Activated CD4-positive, alpha-beta T cell treated with anti-CD3 and anti-CD28 coated beads, Interleukin-2, amount 10 ng/mL, durations not matched to agents 24 days and 14 days (primary cell): ENCODE results near the gene ZDHHC3. TPM values are rescaled to one million over a fixed set of nuclear protein-coding genes. Genes with fewer than 3 reads are reported as not detected.

Experiments used
- DNase-seq: peaks from one replicate; pipeline ENCODE4 v3.0.0; 2022
- H3K27ac Mint-ChIP-seq: one replicate; pipeline ENCODE4 v1.8.0; 2022; ENCODE audit warnings: mild to moderate bottlenecking, mixed read lengths
- H3K27me3 Mint-ChIP-seq: one replicate; pipeline ENCODE4 v1.8.0; 2022; ENCODE audit warnings: mixed read lengths
- H3K36me3 Mint-ChIP-seq: one replicate; pipeline ENCODE4 v1.8.0; 2022; ENCODE audit warnings: low read depth, mild to moderate bottlenecking, mixed read lengths
- H3K4me1 Mint-ChIP-seq: one replicate; pipeline ENCODE4 v1.8.0; 2021; ENCODE audit warnings: mixed read lengths
- H3K4me3 Mint-ChIP-seq: one replicate; pipeline ENCODE4 v1.8.0; 2022; ENCODE audit warnings: mild to moderate bottlenecking, moderate library complexity, mixed read lengths
- H3K9me3 Mint-ChIP-seq: one replicate; pipeline ENCODE4 v1.8.0; 2021; ENCODE audit warnings: mixed read lengths
- intact Hi-C: fragments of 100-400 bp; cut with micrococcal nuclease; formaldehyde crosslinking; loops from one replicate; pipeline ENCODE4 v1.15.1; 2023
- total RNA-seq: library from RNA; stranded (reverse); gene quantifications from 2 replicates; pipeline ENCODE4 v1.2.3, GENCODE V29; 2022

ZDHHC3 gene
- total RNA-seq, 1 donor from 2014 or later, result 46.2 TPM

GRCh38 chr3:45007091-45007490, 31.1 kb upstream of the ZDHHC3 start:
- Mint-ChIP-seq H3K4me3 (no peak overlapping the region), H3K9me3 (no peaks in the 10 kb centered on the region), H3K36me3 (peaks cover 70% of the 10 kb centered on the region), H3K4me1 (peaks cover 33% of the 10 kb centered on the region), H3K27ac (no peak overlapping the region), H3K27me3 (no peaks in the 10 kb centered on the region)
- intact Hi-C loops, result no loop called here
- DNase-seq, result no peak

GRCh38 chr3:45003859-45004258, 27.9 kb upstream of the ZDHHC3 start:
- intact Hi-C loops, result no loop called here
- Mint-ChIP-seq H3K27me3 (no peaks in the 10 kb centered on the region), H3K4me1 (peaks cover 25% of the 10 kb centered on the region), H3K4me3 (no peak overlapping the region), H3K9me3 (no peaks in the 10 kb centered on the region), H3K36me3 (peaks cover 78% of the 10 kb centered on the region), H3K27ac (no peak overlapping the region)
- no peak for DNase-seq

DNA sequence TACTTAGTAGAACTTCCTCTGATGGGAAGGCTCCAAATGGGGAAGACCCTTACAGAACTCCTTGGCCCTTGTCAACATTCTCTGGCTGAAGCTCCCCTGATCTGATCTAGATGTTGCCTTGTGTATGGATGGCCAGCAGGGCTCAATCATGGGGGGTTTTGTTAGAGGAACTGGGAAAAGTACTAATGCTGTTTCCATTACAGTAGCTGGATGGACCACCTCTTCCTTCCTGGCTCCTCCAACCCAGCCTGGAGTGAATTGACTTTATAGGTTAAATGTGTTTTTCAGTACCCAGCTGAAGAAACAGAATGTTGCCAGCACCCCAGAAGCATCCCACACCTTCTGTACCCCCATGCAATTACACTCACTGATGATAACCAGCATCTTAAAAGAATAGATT, 27.4 kb upstream of the ZDHHC3 start:
- Mint-ChIP-seq H3K4me3 (no peak overlapping the region), H3K9me3 (no peaks in the 10 kb centered on the region), H3K27ac (no peak overlapping the region), H3K4me1 (peaks cover 25% of the 10 kb centered on the region), H3K36me3 (peaks cover 78% of the 10 kb centered on the region), H3K27me3 (no peaks in the 10 kb centered on the region)
- intact Hi-C loops, result no loop called here
- no peak for DNase-seq

DNA sequence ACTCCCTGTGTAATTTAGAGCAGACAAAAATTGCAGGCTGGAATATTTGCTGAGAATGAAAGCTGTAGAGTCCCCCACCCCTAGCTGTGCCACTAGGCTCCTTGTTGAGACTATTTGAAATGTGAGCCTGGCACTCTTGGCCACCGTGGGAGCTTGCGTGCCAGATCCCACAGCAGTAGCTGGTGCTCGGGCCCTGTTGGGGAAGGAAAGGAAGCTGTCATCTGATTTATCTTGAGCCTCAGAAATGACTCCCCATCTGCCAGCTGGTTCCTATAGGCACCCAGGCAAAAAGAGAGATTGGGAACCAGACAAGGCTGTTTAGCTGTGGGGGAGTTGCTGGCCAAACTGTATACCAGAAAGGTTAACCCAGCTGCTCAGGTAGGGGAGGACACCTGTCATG, 26.7 kb upstream of the ZDHHC3 start:
- no peak for DNase-seq
- no peaks in the 10 kb centered on the region for H3K27me3 Mint-ChIP-seq
- peaks cover 24% of the 10 kb centered on the region for H3K4me1 Mint-ChIP-seq
- no peak overlapping the region for H3K4me3 Mint-ChIP-seq
- intact Hi-C loops, result no loop called here
- no peak overlapping the region for H3K27ac Mint-ChIP-seq
- H3K36me3 Mint-ChIP-seq, result peaks cover 78% of the 10 kb centered on the region
- H3K9me3 Mint-ChIP-seq, result no peaks in the 10 kb centered on the region

GRCh38 chr3:45002139-45002660, 26.2 kb upstream of the ZDHHC3 start:
- DNase-seq, result no peak
- Mint-ChIP-seq H3K4me1 (peaks cover 25% of the 10 kb centered on the region), H3K4me3 (no peak overlapping the region), H3K36me3 (peaks cover 75% of the 10 kb centered on the region), H3K27me3 (no peaks in the 10 kb centered on the region), H3K27ac (no peak overlapping the region), H3K9me3 (no peaks in the 10 kb centered on the region)
- intact Hi-C loops, result no loop called here

- H3K36me3 Mint-ChIP-seq, result peaks cover 74% of the 10 kb centered on the region
- no peak overlapping the region for H3K27ac Mint-ChIP-seq
- intact Hi-C loops, result no loop called here
- no peaks in the 10 kb centered on the region for H3K9me3 Mint-ChIP-seq
- H3K4me1 Mint-ChIP-seq, result peaks cover 23% of the 10 kb centered on the region
- no peak for DNase-seq
- no peak overlapping the region for H3K4me3 Mint-ChIP-seq
- H3K27me3 Mint-ChIP-seq, result no peaks in the 10 kb centered on the region
These were observed 25.8 kb upstream of the ZDHHC3 start for GRCh38 chr3:45001738-45002137.

GRCh38 chr3:45000823-45001222, 24.8 kb upstream of the ZDHHC3 start:
- H3K9me3 Mint-ChIP-seq, result no peaks in the 10 kb centered on the region
- H3K4me1 Mint-ChIP-seq, result peaks cover 30% of the 10 kb centered on the region
- no peaks in the 10 kb centered on the region for H3K27me3 Mint-ChIP-seq
- H3K27ac Mint-ChIP-seq, result no peak overlapping the region
- H3K4me3 Mint-ChIP-seq, result no peak overlapping the region
- peaks cover 80% of the 10 kb centered on the region for H3K36me3 Mint-ChIP-seq
- DNase-seq, result no peak
- intact Hi-C loops, result no loop called here

DNA sequence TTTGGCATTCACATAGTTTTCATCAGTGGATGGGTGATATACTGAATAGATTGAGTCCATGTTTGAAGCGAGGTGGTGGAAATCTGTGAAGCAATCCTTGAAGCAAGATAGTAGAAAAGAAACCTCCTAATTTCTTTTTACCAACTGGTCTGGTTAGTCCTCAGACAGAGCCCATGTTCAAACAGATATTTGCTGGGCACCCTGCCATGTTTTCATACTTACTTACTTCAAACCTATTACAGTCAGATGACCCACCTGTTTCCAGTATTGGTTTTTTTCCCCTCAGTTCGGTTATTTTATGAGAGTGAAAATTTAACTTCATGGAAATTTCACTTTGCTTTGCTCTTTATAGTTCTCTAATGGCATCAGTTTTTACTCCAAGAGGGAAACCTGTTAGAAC, 23.8 kb upstream of the ZDHHC3 start:
- DNase-seq, result no peak
- no peak overlapping the region for H3K4me3 Mint-ChIP-seq
- intact Hi-C loops, result no loop called here
- H3K27me3 Mint-ChIP-seq, result no peaks in the 10 kb centered on the region
- peaks cover 80% of the 10 kb centered on the region for H3K36me3 Mint-ChIP-seq
- H3K4me1 Mint-ChIP-seq, result peaks cover 25% of the 10 kb centered on the region
- H3K9me3 Mint-ChIP-seq, result no peaks in the 10 kb centered on the region
- no peak overlapping the region for H3K27ac Mint-ChIP-seq

DNA sequence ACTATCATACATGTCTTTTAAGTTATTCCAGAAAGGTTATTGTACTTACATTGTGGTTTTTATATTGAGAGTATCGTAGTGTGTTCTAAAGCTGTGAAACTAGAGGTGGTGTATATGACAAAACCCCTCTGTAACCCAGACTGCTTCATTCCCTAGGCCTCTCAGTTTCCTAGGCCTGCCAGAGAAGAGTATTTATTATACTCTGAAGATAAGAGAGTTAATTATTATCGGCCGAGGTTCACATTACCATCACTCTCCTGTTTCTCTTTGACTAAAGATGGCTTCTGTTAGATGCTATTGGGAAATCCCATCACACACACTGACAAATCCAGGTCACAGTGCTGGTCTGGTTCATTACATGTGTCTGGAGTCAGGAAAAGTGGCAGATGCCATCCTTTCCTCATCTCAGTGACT, 20.6 kb upstream of the ZDHHC3 start:
- peaks cover 31% of the 10 kb centered on the region for H3K4me1 Mint-ChIP-seq
- no peak overlapping the region for H3K4me3 Mint-ChIP-seq
- H3K9me3 Mint-ChIP-seq, result no peaks in the 10 kb centered on the region
- no peak for DNase-seq
- peaks cover 79% of the 10 kb centered on the region for H3K36me3 Mint-ChIP-seq
- H3K27ac Mint-ChIP-seq, result peak overlapping the region; percentile 52
- no peaks in the 10 kb centered on the region for H3K27me3 Mint-ChIP-seq
- intact Hi-C loops, result loop anchor here (2.0 kb wide), 1 partner anchor 16 kb away; no protein-coding TSS in a partner anchor

DNA sequence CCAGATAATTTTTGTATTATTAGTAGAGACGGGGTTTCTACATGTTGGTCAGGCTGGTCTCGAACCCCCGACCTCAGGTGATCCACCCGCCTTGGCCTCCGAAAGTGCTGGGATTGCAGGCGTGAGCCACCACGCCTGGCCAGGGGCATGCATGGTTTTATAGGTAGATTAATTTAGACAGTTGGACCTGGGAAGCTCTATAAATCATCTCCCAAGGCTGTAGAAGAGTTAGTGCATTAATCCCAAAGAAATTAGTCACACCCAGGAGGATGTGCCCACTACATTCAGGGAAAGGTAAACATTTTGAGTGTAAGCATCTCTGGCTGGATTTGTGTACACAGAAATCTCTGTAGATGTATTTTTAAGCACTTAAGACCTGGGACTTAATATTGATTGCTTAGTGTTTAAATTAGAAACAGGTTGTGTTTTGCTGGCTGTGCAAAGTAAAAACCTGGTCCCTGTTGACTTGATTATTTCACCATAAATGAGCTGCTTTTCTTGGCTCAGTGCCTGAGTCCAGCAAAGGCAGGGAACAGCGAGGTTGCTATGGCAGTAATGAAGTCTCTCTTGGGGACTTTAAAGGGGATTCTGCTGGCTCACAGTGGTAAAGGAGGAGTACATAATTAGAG, 19.3 kb upstream of the ZDHHC3 start:
- Mint-ChIP-seq H3K36me3 (peaks cover 83% of the 10 kb centered on the region), H3K4me1 (peaks cover 39% of the 10 kb centered on the region), H3K27ac (no peak overlapping the region), H3K27me3 (no peaks in the 10 kb centered on the region), H3K4me3 (no peak overlapping the region), H3K9me3 (no peaks in the 10 kb centered on the region)
- no peak for DNase-seq
- intact Hi-C loops, result no loop called here

DNA sequence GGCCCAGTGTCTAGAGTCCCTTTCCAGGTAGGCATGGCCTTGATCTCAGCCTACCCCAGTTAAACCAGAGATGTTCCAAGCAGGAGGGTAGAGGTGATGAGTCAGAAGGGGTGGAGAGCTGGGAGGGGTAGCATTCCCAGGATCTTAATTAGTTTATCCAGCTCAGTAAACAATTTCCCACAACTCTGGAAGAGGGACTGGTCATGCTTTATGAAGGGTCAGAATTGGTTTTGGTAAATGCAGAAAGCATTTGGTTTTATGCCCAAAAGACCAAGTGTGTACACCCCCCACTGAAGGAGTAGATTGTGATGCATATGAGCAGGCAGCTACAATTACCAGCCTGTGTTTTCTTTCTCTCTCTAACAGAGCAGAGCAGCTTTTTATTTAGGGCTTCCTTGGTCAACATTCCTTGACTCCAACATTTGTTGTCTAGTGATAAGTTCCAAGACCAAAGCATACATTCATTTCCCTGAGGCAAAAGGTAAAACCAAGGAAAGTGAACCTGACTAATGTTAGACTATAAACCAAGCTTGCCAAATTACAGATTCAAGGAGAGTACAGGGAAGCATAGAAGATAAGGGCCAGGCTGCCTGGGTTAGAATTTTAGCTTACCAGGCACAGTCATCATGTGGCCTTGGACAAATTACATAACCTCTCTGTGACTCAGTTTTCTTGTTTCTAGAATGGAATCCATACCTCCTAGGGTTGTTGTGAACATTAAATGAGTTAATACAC, 17.7 kb upstream of the ZDHHC3 start:
- DNase-seq, result no peak
- no peaks in the 10 kb centered on the region for H3K9me3 Mint-ChIP-seq
- peaks cover 43% of the 10 kb centered on the region for H3K4me1 Mint-ChIP-seq
- peaks cover 81% of the 10 kb centered on the region for H3K36me3 Mint-ChIP-seq
- intact Hi-C loops, result no loop called here
- H3K4me3 Mint-ChIP-seq, result no peak overlapping the region
- H3K27ac Mint-ChIP-seq, result no peak overlapping the region
- H3K27me3 Mint-ChIP-seq, result no peaks in the 10 kb centered on the region

DNA sequence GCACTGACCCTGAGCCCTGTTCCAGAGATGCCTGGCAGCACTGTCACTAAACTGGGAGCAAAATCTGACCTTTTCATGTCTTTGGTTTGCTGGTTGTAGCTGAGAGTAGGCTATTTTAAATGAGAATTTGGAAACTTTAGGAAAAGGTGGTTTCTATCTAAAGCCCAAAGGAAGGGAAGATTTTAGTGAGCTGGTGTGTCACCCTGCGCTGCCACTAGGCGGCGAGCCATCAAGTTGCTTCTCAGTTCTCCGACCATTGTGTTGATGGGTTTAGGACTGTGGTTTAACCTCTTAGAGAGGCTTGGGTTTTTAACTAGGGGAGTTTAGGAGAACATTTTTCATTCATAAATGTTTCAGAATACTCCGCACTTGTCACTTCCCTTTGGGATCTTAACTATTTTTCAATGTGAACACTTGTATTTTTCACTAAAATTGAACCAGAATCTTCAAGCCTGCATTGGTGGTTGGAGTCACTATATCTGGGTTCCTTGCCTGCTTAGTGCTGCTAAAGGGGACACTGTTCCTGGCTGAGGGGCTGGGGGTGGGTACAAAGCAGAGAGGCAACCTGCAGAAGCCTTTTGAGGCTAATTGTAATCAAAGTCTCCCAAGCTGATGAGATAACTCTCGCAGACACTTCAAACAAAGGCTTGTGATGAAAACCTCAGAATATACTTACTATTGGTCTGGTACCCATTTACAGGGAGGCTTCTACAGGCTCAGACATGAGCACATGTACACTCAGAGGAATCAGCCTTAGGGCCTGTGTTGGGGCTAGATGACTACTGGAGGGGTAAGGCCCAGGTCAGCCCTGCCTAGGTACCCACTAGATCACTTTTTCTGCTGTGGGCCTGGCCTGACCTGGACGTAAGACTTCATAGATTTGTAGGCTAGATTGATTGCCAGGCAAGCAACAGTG, 16.8 kb upstream of the ZDHHC3 start:
- Mint-ChIP-seq H3K27ac (no peak overlapping the region), H3K4me1 (peaks cover 46% of the 10 kb centered on the region), H3K36me3 (peaks cover 77% of the 10 kb centered on the region), H3K9me3 (no peaks in the 10 kb centered on the region), H3K27me3 (no peaks in the 10 kb centered on the region), H3K4me3 (no peak overlapping the region)
- intact Hi-C loops, result no loop called here
- peak; percentile 73 for DNase-seq

DNA sequence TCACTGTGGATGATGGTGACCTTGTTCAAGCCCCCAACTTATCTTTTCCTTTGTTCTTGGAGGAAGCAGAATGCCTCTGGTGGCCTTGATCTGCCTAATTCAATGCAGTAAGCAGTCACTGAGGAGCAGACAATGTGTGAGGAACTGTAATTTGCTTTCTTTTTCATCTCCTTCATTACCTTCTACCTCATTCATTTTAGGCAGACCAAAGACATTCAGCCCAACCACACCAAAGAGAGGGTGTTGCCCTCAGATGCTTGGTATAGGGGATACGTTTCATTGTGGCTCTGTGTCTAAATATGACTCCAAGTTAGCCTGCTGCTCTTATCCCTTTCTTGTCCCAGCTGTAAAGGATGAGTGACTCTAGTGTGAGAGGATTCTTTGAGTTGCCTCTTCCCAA, 15.4 kb upstream of the ZDHHC3 start:
- H3K27ac Mint-ChIP-seq, result no peak overlapping the region

More for the DNA sequence above, 15.4 kb upstream of the ZDHHC3 start:
- Mint-ChIP-seq H3K9me3 (no peaks in the 10 kb centered on the region), H3K27me3 (no peaks in the 10 kb centered on the region), H3K4me3 (no peak overlapping the region), H3K36me3 (peaks cover 68% of the 10 kb centered on the region), H3K4me1 (peaks cover 41% of the 10 kb centered on the region)
- intact Hi-C loops, result no loop called here
- peak; percentile 70 for DNase-seq
